ENCODE results near the gene POLR3E.
A peak's percentile ranks its signal among the peaks of the same experiment; 100 is the strongest.

POLR3E gene

DNA sequence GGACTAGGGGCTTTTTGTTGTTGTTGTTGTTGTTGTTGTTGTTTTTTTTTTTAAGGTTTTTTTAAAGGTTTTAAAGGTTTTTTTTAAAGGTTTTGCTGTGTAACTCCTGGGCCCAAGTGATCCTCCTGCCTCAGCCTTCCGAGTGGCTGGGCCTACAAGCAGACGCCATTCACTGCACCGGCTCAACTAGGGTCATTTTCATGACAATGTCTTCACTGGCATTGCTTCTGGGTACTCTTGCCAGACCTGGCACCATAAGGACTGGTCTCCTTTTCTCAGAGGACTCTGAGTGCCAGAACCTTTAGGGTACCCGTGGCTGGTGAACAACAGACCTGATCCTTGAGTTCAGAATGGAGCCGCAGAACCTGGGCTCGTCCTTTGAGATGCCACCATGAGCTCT is 20.4 kb downstream of the POLR3E start:
- DNase-seq: no peak

DNA sequence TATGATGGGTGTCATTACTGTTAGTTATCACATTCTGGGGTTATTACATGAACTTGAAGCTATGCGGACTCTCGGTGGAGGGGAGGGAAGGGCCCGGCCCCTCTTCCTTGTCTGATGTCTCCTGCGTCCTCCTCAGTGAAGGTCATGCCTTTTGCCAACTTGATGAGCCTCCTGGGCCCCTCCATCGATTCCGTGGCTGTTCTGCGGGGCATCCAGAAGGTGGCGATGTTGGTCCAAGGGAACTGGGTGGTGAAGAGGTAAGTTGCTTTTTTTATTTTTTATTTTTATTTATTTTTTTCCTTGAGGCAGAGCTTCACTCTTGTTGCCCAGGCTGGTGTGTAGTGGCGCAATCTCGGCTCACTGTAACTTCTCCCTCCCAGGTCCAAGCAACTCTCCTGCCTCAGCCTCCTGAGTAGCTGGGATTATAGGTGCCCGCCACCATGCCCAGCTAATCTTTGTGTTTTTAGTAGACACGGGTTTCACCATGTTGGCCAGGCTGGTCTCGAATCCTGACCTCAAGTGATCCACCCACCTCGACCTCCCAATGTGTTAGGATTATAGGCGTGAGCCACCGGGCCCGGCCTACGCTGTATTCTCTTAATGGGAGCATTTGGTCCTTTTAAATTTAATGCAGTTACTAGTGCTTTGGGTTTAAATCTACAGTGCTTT is 21.6 kb downstream of the POLR3E start:
- DNase-seq: no peak

DNA sequence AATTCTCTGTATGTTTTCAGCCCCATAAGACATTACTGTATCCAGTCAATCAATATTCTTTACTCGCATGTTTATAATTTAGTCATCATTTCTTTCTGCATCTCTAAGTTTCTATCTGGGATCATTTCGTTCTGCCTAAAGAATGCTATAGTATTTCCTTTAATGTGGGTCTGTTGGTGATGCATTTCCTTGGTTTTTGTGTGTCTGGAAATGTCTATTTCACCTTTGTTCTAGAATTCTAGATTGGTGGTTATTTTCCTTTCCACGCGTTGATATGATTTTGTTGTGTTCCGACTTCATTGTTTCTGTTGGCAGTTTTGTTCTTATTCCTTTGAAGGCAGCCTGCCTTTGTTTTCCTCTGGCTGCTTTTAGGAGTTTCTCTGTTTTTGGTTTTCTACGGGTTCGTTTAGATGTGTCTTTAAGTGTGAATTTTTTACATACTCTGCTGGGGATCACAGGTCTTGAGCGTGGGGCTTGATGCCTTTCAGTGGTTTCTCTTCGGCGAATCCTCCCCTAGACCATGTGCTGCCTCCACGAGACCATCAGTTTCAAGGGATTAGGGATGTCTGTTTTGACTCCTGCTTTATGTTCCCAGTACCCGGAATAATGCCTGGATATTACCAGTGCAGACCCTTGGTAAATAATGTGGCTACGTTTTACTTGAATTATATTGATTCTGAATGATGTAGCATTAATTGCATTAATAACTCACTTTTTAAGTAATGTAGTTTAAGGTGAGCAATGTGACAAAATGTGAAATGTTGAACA is 23.5 kb downstream of the POLR3E start:
- DNase-seq: no peak

DNA sequence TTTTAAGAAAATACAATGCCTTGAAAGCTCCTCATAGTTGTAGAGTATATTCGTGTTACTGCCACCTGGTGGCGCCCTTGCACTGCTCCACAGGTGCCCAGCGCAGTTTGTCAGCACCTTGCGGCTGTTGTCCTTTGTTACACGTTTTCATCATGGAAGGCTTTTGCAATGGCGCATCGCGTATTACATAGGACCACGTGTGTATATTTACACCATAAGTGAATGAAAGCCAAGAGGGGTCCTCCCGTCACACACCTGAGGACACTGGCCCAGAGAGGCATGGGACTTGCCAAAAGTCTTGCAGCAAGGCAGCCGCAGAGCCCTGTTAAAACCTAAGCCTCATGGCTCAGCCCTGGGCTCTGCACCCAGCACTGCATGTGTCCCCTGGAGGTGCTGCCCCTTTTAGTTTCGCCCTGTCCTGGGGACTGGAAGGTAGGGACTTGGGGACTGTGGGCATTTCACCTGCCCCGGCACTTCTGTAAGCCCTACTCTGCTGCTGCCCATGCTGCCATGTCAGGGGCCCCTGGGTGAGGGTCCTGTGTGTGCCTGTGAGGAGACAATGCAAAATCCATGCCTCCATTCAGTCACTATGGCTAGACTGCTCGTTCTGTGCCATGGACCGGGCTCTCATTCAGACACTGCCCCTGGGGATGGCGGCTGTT is 24.3 kb downstream of the POLR3E start:
- DNase-seq: peak; percentile 76 to 78

- DNase-seq: peak in 1 of 2 experiments; percentile 21
Measured at GRCh38 chr16:22322021-22322471, 24.8 kb downstream of the POLR3E start.

GRCh38 chr16:22322741-22323140 is 25.5 kb downstream of the POLR3E start:
- no peak for DNase-seq

DNA sequence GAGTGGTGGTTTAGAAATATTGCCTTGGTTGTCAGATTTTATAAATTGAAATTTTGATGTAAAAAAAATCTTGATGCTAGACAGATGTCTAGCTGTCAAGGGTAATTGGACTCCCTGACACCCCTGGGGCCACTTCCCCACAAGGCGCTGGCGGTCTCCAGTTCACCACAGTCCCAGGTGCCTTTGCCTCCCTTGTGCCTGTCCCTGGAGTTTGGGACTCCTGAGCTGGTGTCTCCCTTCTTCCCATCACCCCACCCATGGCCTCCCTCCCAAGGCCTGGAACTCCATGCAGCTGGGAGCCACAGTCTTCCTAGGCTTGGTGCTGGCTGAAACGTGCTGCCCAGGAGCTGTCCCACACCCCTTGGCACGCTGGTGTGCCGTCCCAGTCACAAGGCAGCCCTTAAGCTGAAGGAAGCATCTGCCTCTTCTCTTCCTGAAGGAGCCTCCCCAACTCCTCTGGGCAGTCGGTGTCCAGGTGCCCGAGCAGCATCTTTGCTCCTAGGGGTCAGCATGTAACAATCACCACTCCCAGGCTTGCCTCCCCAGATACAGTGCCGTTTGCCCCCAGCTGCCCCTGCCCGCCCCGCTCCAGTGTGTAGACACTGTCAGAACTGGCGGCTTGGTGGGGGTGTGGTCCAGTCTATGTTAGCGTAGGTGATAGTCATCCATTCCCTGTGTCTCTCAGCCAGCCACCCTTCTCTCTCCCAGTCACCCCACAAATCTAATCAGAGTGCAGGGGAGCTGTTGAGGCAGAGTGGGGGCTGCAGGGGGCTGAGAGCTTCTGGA is 26.2 kb downstream of the POLR3E start:
- DNase-seq: no peak

- DNase-seq: no peak
Measured at GRCh38 chr16:22323959-22324786, 27.0 kb downstream of the POLR3E start.

DNA sequence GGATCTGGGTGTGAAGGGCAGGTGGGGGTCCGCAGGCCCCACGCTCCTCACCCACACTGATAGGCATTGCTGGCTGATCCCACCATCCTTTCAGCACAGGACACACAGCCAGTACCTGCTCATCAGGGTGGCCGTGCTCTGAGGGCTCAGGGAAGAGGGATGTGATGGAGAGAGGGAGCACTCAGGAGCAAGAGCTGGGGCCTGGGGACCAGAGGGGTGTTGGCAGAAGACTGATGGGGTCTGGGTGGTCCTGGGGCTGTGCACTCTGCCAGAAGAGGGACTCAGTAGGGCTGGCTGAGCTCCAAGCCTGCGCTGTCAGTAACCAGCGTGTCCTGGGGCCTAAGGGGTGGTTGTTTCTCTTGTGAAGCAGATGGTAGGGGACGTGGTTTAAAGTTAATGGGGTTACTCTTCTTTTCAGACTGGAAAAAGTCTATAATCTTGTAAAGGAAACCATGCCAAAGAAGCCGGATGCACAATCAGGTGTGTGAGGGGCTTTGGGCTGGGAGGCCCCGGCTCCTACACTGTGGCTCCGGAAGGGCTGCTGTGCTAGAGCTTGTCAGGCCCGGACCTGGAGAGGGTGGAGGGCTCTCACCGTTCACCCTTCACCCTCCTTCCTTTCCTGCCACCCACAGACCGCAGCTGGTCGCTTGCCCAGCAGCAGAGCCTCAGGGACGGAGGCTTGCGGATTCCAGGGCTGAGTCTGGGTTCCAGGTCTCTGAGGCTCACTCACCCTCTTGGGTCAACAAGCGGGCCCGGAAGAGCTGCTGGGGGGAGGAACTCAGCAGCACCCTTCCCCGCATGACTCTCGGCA is 27.8 kb downstream of the POLR3E start:
- no peak for DNase-seq

GRCh38 chr16:22325598-22326368 is 28.6 kb downstream of the POLR3E start:
- no peak for DNase-seq

GRCh38 chr16:22326369-22326652 is 29.1 kb downstream of the POLR3E start:
- DNase-seq: no peak

- DNase-seq: no peak
Measured at GRCh38 chr16:22326771-22327445, 29.7 kb downstream of the POLR3E start.

DNA sequence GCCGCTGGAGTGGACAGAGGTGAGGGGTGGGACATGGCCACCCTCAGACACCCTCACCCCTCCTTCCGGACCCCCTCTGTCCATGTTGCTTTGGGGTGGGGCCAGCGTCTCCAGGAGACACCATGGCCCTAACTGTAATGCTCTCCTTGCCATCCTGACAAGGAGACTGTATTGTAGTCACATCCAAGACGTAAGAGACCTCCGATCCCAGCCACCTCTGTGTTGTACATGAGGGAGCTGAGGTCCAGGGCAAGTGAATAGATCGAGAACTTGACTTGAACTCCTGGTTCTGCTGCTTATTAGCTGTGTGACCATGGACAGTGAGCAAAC is 30.2 kb downstream of the POLR3E start:
- no peak for DNase-seq

- DNase-seq: no peak
Measured at GRCh38 chr16:22328081-22328725, 31.0 kb downstream of the POLR3E start.

DNA sequence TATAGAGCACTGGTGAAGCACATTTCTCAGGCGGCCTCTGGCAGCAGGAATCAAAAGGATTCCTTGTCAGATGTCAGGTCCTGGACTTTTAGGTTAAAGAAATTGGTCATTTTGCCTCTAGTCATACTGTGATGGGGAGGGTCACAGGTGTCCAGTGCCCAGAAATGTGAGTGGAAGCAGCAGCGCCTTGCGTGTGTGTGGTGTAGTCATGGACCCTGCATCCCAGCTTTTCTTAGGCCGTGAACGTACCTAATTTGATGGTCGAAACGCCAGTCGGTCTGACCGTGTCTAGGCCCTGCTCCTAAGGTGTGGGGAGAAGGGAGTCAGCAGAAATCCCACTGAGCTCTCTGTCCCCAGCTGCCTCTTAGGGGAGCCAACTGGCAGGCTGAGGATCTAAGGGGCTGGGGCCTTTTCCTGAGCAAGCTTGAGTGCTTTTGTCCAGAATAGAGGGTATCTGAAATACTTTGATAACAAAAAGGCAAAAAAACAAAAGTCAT is 32.0 kb downstream of the POLR3E start:
- DNase-seq: no peak

DNA sequence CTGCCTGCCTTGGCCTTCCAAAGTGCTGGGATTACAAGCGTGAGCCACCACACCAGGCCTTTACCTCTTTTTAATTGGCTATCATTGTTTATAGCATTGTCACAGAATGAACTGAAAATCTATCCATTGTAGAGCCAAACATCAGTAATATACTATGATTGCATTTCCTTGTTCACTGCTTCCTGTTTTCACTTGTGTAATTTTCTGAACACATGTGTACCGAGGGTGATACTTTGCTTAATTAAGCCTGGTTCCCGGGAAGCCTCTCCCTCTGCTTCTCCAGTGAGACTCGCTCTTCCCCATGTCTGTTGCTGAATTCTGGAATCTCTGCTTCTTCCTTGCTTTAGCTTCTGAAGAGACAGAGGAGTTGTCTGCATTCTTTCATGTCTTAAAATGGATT is 33.1 kb downstream of the POLR3E start:
- no peak for DNase-seq

- no peak for DNase-seq
Measured at GRCh38 chr16:22333457-22333994, 36.3 kb downstream of the POLR3E start.

GRCh38 chr16:22335668-22336246 is 38.5 kb downstream of the POLR3E start:
- DNase-seq: no peak

DNA sequence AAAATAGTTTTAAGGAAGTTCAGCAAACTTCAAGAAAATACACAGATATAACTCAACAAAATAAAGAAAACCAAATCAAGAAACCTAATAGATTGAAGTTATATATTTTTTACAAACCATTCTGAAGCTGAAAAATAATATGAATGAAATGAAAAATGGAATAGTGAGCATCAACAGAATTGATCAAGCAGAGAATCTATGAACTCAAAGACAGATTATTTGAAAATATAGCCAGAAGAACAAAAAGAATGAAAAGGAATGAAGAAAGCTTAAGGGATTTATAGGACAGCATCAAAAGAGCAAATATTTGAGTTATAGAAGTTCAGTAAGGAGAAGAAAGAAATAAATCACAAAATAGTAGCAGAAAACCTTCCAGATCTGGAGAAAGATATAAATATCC is 39.4 kb downstream of the POLR3E start:
- DNase-seq: no peak
